GM19193 (cell line): Measurements from ENCODE around the gene HES3.

Experiments used
- POLR2A ChIP-seq: IDR thresholded peaks from 4 replicates; pipeline ENCODE4 v1.6.1; 2011; ENCODE audit not compliant: insufficient read depth, insufficient read length; ENCODE audit errors: extremely low read depth

HES3 gene

GRCh38 chr1:6235296-6235677, 8.7 kb upstream of the HES3 start:
- no peak for TF ChIP-seq POLR2A

GRCh38 chr1:6237093-6237492, 6.9 kb upstream of the HES3 start:
- no peak for TF ChIP-seq POLR2A

- TF ChIP-seq POLR2A: no peak
Observed at GRCh38 chr1:6239213-6239752, 4.7 kb upstream of the HES3 start.

- TF ChIP-seq POLR2A: no peak
Observed at GRCh38 chr1:6239950-6240768, 3.8 kb upstream of the HES3 start.

GRCh38 chr1:6241107-6241886, 2.7 kb upstream of the HES3 start:
- no peak for TF ChIP-seq POLR2A

GRCh38 chr1:6241887-6242740, 1.9 kb upstream of the HES3 start:
- TF ChIP-seq POLR2A: no peak

GRCh38 chr1:6243053-6243834, 735 bp upstream of the HES3 start:
- TF ChIP-seq POLR2A: no peak

GRCh38 chr1:6244401-6245049, 546 bp downstream of the HES3 start:
- no peak for TF ChIP-seq POLR2A

- no peak for TF ChIP-seq POLR2A
Observed at GRCh38 chr1:6245086-6245868, 1.3 kb downstream of the HES3 start.

- no peak for TF ChIP-seq POLR2A
Observed at GRCh38 chr1:6245869-6246496, 2.0 kb downstream of the HES3 start.

- no peak for TF ChIP-seq POLR2A
Observed at GRCh38 chr1:6246497-6247467, 2.8 kb downstream of the HES3 start.

GRCh38 chr1:6247651-6248050, 3.7 kb downstream of the HES3 start:
- TF ChIP-seq POLR2A: no peak
